Measurements from ENCODE around the gene RALGAPA2.

DNA sequence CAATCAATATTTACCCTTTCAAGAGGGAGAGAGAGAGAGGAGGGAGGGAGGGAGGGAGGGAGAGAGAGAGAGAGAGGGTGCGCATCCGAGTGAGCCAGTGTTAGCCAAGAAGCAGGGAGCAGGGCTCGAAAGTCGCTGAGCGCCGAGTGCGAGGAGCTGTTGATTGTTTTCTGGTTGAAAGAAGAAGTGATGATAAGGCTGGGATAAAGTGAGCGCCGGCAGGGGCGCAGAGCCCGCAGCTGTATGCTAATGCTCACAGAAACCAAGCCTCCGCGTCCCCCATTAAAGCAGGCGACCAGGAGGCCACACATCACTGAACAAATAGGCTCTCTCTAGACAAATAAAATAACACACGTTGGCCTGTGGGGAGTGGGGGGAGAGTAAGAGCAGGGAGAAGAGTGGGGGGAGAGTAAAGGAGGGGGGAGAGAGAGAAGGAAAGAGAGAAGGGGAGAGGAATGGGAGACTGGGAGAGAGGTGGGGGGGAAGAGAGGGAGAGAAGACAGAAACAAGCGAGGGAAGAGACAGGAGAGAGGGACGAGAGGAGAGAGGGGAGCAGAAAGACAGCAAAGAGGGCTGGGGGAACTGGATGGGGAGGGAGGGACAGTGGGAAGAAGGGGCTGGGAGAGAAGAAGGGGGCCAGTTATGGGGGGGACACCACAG lies 349.5 kb downstream of the RALGAPA2 start:
- TF ChIP-seq, protein P1, sequence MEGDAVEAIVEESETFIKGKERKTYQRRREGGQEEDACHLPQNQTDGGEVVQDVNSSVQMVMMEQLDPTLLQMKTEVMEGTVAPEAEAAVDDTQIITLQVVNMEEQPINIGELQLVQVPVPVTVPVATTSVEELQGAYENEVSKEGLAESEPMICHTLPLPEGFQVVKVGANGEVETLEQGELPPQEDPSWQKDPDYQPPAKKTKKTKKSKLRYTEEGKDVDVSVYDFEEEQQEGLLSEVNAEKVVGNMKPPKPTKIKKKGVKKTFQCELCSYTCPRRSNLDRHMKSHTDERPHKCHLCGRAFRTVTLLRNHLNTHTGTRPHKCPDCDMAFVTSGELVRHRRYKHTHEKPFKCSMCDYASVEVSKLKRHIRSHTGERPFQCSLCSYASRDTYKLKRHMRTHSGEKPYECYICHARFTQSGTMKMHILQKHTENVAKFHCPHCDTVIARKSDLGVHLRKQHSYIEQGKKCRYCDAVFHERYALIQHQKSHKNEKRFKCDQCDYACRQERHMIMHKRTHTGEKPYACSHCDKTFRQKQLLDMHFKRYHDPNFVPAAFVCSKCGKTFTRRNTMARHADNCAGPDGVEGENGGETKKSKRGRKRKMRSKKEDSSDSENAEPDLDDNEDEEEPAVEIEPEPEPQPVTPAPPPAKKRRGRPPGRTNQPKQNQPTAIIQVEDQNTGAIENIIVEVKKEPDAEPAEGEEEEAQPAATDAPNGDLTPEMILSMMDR (IDR thresholded peaks at IDR 0.05): no peak
- no peak for TF ChIP-seq POLR2A (IDR thresholded peaks at IDR 0.05)

Measured in thyroid gland (tissue), 4 donors.